Stimulated activated CD4-positive, alpha-beta T cell treated with anti-CD3 and anti-CD28 coated beads, Interleukin-12 subunit alpha, Interleukin-12 subunit beta, amount 100 ng/mL, for 4 hours (primary cell): ENCODE measurements around the gene IFNA17.
"Not testable (repeated sequence)": the region's sequence is repeated elsewhere in the genome, so short reads cannot be mapped to it uniquely, and the experiment has no call there.

Source experiments
- DNase-seq: peaks from one replicate; pipeline ENCODE4 v3.0.0-alpha.2; 2020

Gene IFNA17

GRCh38 chr9:21210311-21210710, 17.7 kb downstream of the IFNA17 start:
- no peak for DNase-seq

DNA sequence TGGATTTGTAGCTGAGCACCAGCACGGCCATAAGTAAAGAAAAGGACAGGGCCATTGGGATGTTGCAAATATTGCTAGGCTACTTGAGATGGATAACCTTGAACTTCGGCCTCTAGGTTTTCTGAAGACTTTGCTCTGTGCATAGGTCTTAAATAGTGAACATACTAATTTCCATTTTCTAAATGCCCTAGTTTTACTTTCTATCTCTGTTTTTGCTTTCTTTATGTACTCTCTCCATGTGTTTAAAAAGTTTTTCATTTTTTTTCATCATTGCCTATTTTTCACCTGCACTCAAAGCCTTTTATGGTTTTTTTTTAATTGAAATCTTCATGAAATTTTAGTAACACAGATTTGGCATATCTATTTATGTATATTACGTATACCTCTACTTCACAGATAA, 21.0 kb downstream of the IFNA17 start, which contains the start of gene IFNA10:
Gene IFNA10, minus strand, starts transcription at position 101 of the 400 bp plus-strand sequence. Its CDS starts 46 bp downstream, at position 55.
- not testable (repeated sequence) for DNase-seq

- DNase-seq: no peak
These were observed 22.8 kb downstream of the IFNA17 start for GRCh38 chr9:21205204-21205603.

GRCh38 chr9:21202105-21202504, 25.9 kb downstream of the IFNA17 start, which contains the start of gene IFNA7:
Gene IFNA7, minus strand, starts transcription at chr9:21202205. Its CDS starts 40 bp downstream, at chr9:21202165.
- not testable (repeated sequence) for DNase-seq

DNA sequence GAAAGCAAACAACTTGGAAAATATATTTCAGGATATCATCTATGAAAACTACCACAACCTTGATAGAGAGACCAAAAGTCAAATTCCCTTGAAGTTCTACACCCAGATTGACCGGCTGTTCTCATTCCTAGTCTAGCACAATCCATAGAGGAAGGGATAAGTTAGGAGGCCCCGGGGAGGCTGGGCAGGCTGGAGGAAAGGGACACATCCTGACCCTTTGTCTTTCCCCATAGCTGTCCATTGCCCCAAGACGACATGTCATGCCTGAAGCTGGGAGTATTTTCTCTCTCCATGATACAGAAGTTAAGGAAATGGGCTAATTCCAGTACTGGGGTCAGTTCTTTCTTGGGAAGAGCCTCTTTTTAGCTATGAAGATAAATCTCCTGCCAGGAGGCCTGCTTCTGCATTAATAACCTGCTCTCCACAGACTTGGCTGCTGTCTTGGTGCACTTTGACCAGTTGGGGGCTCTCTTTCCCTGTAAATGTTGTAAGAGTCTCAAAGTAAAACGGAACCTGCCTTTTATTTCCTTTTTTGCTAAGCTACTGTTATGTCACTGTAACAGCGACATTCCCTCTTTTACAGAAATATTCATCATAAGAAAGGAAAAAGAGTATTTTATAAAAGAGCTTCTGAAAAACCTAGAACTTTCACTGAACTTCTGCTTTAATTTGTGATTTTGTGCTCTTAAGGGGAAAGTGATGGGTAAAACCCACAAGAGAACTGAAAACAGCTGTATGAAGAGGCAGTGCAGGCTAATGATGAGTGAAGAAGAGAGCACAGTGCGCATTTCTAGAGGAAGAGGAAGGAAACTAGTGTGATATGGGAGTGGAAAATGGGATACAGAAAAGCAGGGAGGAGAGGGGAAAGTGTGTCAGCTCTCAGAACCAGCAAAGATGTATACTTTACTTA, 32.9 kb downstream of the IFNA17 start:
- not testable (repeated sequence) for DNase-seq

- DNase-seq: not testable (repeated sequence)
These were observed 40.5 kb downstream of the IFNA17 start, which contains the start of gene IFNA4 for GRCh38 chr9:21187487-21187886. Gene IFNA4, minus strand, starts transcription at chr9:21187587. Its CDS starts 56 bp downstream, at chr9:21187531.

DNA sequence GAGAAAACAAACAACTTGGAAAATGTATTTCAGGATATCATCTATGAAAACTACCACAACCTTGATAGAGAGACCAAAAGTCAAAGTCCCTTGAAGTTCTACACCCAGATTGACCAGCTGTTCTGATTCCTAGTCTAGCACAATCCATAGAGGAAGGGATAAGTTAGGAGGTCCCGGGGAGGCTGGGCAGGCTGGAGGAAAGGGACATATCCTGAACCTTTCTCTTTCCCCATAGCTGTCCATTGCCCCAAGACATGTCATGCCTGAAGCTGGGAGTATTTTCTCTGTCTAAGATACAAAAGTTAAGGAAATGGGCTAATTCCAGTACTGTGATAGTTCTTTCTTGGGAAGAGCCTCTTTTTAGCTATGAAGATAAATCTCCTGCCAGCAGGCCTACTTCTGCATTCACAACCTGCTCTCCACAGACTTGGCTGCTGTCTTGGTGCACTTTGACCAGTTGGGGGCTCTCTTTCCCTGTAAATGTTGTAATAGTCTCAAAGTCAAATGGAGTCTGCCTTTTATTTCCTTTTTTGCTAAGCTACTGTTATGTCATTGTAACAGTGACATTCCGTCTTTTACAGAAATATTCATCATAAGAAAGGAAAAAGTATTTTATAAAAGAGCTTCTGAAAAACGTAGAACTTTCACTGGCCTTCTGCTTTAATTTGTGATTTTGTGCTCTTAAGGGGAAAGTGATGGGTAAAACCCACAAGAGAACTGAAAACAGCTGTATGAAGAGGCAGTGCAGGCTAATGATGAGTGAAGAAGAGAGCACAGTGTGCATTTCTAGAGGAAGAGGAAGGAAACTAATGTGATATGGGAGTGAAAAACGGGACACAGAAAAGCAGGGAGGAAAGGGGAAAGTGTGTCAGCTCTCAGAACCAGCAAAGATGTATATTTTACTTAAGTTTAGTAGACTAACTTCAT, 44.9 kb downstream of the IFNA17 start:
- not testable (repeated sequence) for DNase-seq
